SK-N-DZ (cell line): ENCODE measurements around the gene MEP1B. TPM values are rescaled to one million over a fixed set of nuclear protein-coding genes. Genes with fewer than 3 reads are reported as not detected.
"Not testable (repeated sequence)": the region's sequence is repeated elsewhere in the genome, so short reads cannot be mapped to it uniquely, and the experiment has no call there.

Experiments
- DNase-seq: peaks from one replicate; pipeline ENCODE4 v3.0.0-alpha.2; 2015; ENCODE audit warnings: low spot score
- polyA plus RNA-seq, 2 experiments: library from polyadenylated mRNA; depleted of rRNA; stranded (reverse); fragments of >200 nt; gene quantifications; 2 replicates each; pipeline ENCODE4 v1.2.3, GENCODE V29; 2014

Gene MEP1B
- not detected in 2 replicates for polyA plus RNA-seq (2014; cell fraction: cytosol; rRNA removed)
- 0.49 TPM in 1 of 2 replicates, not detected in the other for polyA plus RNA-seq (2014; cell fraction: nucleus; rRNA removed)

GRCh38 chr18:32189790-32190189 lies at the start of gene MEP1B:
MEP1B (plus strand) TSS chr18:32190039; CDS start chr18:32190071, 32 bp downstream.
- no peak for DNase-seq

- no peak for DNase-seq
Measured at GRCh38 chr18:32148185-32148870, 41.5 kb upstream of the MEP1B start.

GRCh38 chr18:32152705-32153448 lies 37.0 kb upstream of the MEP1B start:
- DNase-seq, result no peak

- DNase-seq, result no peak
Measured at GRCh38 chr18:32156855-32157254, 33.0 kb upstream of the MEP1B start.

GRCh38 chr18:32157580-32157979 lies 32.3 kb upstream of the MEP1B start:
- no peak for DNase-seq

- peak; percentile 87 for DNase-seq
Measured at GRCh38 chr18:32158108-32158624, 31.7 kb upstream of the MEP1B start.

GRCh38 chr18:32158631-32159030 lies 31.2 kb upstream of the MEP1B start:
- not testable (repeated sequence) for DNase-seq

GRCh38 chr18:32160547-32160946 lies 29.3 kb upstream of the MEP1B start:
- no peak for DNase-seq

GRCh38 chr18:32167980-32168730 lies 21.7 kb upstream of the MEP1B start:
- DNase-seq, result no peak

- DNase-seq, result no peak
Measured at GRCh38 chr18:32173654-32174053, 16.2 kb upstream of the MEP1B start.

- no peak for DNase-seq
Measured at GRCh38 chr18:32174719-32175118, 15.1 kb upstream of the MEP1B start.

- DNase-seq, result no peak
Measured at GRCh38 chr18:32175265-32175664, 14.6 kb upstream of the MEP1B start.

- DNase-seq, result not testable (repeated sequence)
Measured at GRCh38 chr18:32176745-32177144, 13.1 kb upstream of the MEP1B start.

GRCh38 chr18:32177530-32177929 lies 12.3 kb upstream of the MEP1B start:
- DNase-seq, result no peak

GRCh38 chr18:32183503-32183902 lies 6.3 kb upstream of the MEP1B start:
- no peak for DNase-seq

GRCh38 chr18:32190209-32190608 lies 370 bp downstream of the MEP1B start:
- no peak for DNase-seq

- no peak for DNase-seq
Measured at GRCh38 chr18:32195881-32196815, 6.3 kb downstream of the MEP1B start.

GRCh38 chr18:32200766-32201165 lies 10.9 kb downstream of the MEP1B start:
- DNase-seq, result peak; percentile 5

- DNase-seq, result no peak
Measured at GRCh38 chr18:32201948-32202672, 12.3 kb downstream of the MEP1B start.

- no peak for DNase-seq
Measured at GRCh38 chr18:32208023-32208422, 18.2 kb downstream of the MEP1B start.
